Activated naive CD8-positive, alpha-beta T cell treated with anti-CD3 and anti-CD28 coated beads, Interleukin-2, amount 10 ng/mL, durations not matched to agents 7 days and 5 days (primary cell): ENCODE measurements around the gene RBM33. TPM values are rescaled to one million over a fixed set of nuclear protein-coding genes. Genes with fewer than 3 reads are reported as not detected.

Experiments
- ATAC-seq: fragments of 150-1000 bp; cut with Tn5 transposase; one replicate; pipeline ENCODE4 v1.10.0; 2021; ENCODE audit warnings: low read depth, moderate library complexity
- POLR2A ChIA-PET: fragments of 350-600 bp; sonication (Branson Sonifier 250); formaldehyde crosslinking; loops from one replicate; lab custom pipeline; 2021; ENCODE audit warnings: antibody characterized with exemption; lab: Charles Lee
- DNase-seq: peaks from one replicate; pipeline ENCODE4 v3.0.0; 2021
- H3K27ac Mint-ChIP-seq: one replicate; pipeline ENCODE4 v1.8.0; 2022; ENCODE audit warnings: mild to moderate bottlenecking, mixed read lengths
- H3K27me3 Mint-ChIP-seq: one replicate; pipeline ENCODE4 v1.8.0; 2022; ENCODE audit warnings: mild to moderate bottlenecking, moderate library complexity, mixed read lengths
- H3K36me3 Mint-ChIP-seq: one replicate; pipeline ENCODE4 v1.8.0; 2021; ENCODE audit warnings: mild to moderate bottlenecking, mixed read lengths
- H3K4me1 Mint-ChIP-seq: one replicate; pipeline ENCODE4 v1.8.0; 2021; ENCODE audit warnings: mixed read lengths
- H3K4me3 Mint-ChIP-seq: one replicate; pipeline ENCODE4 v1.8.0; 2022; ENCODE audit warnings: mild to moderate bottlenecking, moderate library complexity, mixed read lengths
- H3K9me3 Mint-ChIP-seq: one replicate; pipeline ENCODE4 v1.8.0; 2021; ENCODE audit warnings: mixed read lengths
- total RNA-seq, 2 experiments: library from RNA; stranded (reverse); gene quantifications; one replicate each; pipeline ENCODE4 v1.2.3, GENCODE V29; 2021

Gene RBM33
- total RNA-seq, 2 experiments from 2014 or later, result 119 to 122 TPM

DNA sequence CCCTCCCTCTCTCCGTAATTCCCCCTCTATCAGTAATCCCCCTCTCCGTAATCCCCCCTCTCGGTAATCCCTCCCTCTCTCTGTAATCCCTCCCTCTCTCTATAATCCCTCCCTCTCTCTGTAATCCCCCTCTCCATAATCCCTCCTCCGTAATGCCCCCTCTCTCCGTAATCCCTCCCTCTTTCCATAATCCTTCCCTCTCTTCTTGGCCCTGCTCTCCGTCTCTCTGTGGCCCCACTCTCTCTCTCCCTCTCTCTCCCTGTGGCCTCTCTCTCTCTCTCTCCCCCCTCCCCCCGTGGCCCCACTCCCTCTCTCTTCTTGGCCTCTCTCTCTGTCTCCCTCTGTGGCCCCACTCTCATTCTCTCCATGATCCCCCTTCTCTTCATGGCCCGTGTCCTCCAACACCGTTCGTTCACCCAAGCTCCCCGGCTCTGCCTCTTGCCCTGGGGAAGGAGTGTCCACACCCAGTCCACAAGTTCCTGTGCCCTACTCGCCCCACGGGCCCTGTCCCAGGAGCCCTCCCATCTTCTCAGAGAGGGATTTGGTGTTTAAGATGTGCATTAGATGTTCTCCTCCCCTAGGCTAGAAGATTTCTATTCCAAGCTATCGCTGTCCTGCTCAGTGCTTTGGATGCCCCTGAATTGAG is 148.0 kb downstream of the RBM33 start:
- peaks cover 11% of the 10 kb centered on the region for H3K27me3 Mint-ChIP-seq
- no peak for DNase-seq
- POLR2A ChIA-PET, result no interaction called here

GRCh38 chr7:155792999-155793560 is 148.6 kb downstream of the RBM33 start:
- peaks cover 6% of the 10 kb centered on the region for H3K27me3 Mint-ChIP-seq
- H3K4me1 Mint-ChIP-seq, result no peaks in the 10 kb centered on the region
- H3K4me3 Mint-ChIP-seq, result no peak overlapping the region
- H3K9me3 Mint-ChIP-seq, result no peaks in the 10 kb centered on the region
- POLR2A ChIA-PET, result no interaction called here
- DNase-seq (no peak), ATAC-seq (no peak)
- H3K27ac Mint-ChIP-seq, result no peak overlapping the region
- no peaks in the 10 kb centered on the region for H3K36me3 Mint-ChIP-seq

More for the DNA sequence above, 148.0 kb downstream of the RBM33 start:
- no peak overlapping the region for H3K27ac Mint-ChIP-seq
- no peaks in the 10 kb centered on the region for H3K36me3 Mint-ChIP-seq
- H3K4me1 Mint-ChIP-seq, result peaks cover 2% of the 10 kb centered on the region
- H3K4me3 Mint-ChIP-seq, result no peak overlapping the region
- no peak for ATAC-seq
- no peaks in the 10 kb centered on the region for H3K9me3 Mint-ChIP-seq

DNA sequence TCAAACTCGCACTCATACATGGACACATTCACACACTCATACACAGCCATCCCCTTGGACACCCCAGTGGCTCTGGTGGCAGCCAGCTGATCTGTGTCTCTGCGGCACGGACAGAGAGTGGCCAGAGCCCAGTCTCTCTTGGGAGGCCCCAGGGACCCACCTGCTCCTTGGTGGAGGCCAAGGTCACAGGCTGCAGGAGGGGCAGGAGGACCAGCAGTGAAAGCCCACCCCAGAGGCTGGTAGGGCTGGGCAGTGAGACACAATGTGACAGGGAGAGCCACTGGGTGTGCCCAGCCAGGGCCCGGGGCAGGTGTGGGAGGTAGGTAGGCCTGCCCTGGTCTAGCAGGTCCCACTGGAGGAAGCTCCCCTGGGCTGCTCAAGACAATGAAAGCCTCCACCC is 149.3 kb downstream of the RBM33 start:
- POLR2A ChIA-PET, result no interaction called here

GRCh38 chr7:155794196-155794595 is 149.7 kb downstream of the RBM33 start:
- Mint-ChIP-seq H3K9me3 (no peaks in the 10 kb centered on the region), H3K27ac (no peak overlapping the region), H3K4me1 (peaks cover 7% of the 10 kb centered on the region), H3K27me3 (peaks cover 17% of the 10 kb centered on the region), H3K36me3 (no peaks in the 10 kb centered on the region), H3K4me3 (no peak overlapping the region)
- ATAC-seq (no peak), DNase-seq (no peak)
- POLR2A ChIA-PET, result no interaction called here

More for the DNA sequence above, 149.3 kb downstream of the RBM33 start:
- Mint-ChIP-seq H3K4me3 (no peak overlapping the region), H3K36me3 (no peaks in the 10 kb centered on the region), H3K9me3 (no peaks in the 10 kb centered on the region), H3K27me3 (peaks cover 12% of the 10 kb centered on the region), H3K27ac (no peak overlapping the region), H3K4me1 (peaks cover 3% of the 10 kb centered on the region)
- ATAC-seq, result no peak
- DNase-seq, result no peak

DNA sequence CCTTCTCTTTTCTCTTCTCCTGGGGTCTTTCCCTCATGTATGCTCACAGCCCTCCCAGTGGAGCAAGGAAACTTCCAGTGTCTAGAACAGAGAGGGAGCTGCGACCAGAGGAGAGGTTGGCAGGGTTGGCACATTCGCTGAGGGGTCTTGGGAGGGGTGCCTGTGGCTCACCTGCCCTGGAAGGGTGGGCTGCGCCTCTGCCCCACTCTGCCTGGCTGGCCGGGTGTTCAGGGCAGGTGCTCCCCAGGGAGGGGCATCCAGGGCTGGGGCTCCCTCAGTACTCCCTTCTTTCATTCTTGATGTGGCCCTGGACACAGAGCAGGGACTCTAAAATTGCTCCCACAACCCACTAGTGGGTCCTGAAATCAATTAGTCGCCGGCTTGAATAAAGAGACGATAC is 150.9 kb downstream of the RBM33 start:
- H3K9me3 Mint-ChIP-seq, result no peaks in the 10 kb centered on the region
- POLR2A ChIA-PET, result interaction anchor here (0.7 kb wide), 1 partner anchor 498 kb away, joined by 8 read pairs; no protein-coding TSS in a partner anchor

GRCh38 chr7:155795951-155796350 is 151.5 kb downstream of the RBM33 start:
- POLR2A ChIA-PET, result no interaction called here
- DNase-seq, result no peak
- Mint-ChIP-seq H3K36me3 (no peaks in the 10 kb centered on the region), H3K27ac (no peak overlapping the region), H3K4me1 (peaks cover 7% of the 10 kb centered on the region), H3K4me3 (no peak overlapping the region), H3K27me3 (peaks cover 34% of the 10 kb centered on the region), H3K9me3 (no peaks in the 10 kb centered on the region)
- no peak for ATAC-seq

More for the DNA sequence above, 150.9 kb downstream of the RBM33 start:
- H3K36me3 Mint-ChIP-seq, result no peaks in the 10 kb centered on the region
- H3K4me1 Mint-ChIP-seq, result peaks cover 7% of the 10 kb centered on the region
- DNase-seq (no peak), ATAC-seq (no peak)
- H3K27me3 Mint-ChIP-seq, result peaks cover 29% of the 10 kb centered on the region
- no peak overlapping the region for H3K4me3 Mint-ChIP-seq
- H3K27ac Mint-ChIP-seq, result no peak overlapping the region

GRCh38 chr7:155796381-155797261 is 152.2 kb downstream of the RBM33 start:
- POLR2A ChIA-PET, result no interaction called here
- H3K4me3 Mint-ChIP-seq, result no peak overlapping the region
- ATAC-seq (peak; percentile 82), DNase-seq (peak; percentile 83)
- no peak overlapping the region for H3K27ac Mint-ChIP-seq
- no peaks in the 10 kb centered on the region for H3K36me3 Mint-ChIP-seq
- H3K4me1 Mint-ChIP-seq, result peaks cover 7% of the 10 kb centered on the region
- H3K27me3 Mint-ChIP-seq, result peaks cover 41% of the 10 kb centered on the region
- no peaks in the 10 kb centered on the region for H3K9me3 Mint-ChIP-seq

GRCh38 chr7:155797262-155798250 is 153.1 kb downstream of the RBM33 start:
- ATAC-seq (no peak), DNase-seq (no peak)
- Mint-ChIP-seq H3K27ac (no peak overlapping the region), H3K4me3 (no peak overlapping the region), H3K36me3 (no peaks in the 10 kb centered on the region), H3K9me3 (no peaks in the 10 kb centered on the region), H3K4me1 (peaks cover 7% of the 10 kb centered on the region), H3K27me3 (peaks cover 47% of the 10 kb centered on the region)
- POLR2A ChIA-PET, result no interaction called here

GRCh38 chr7:155798673-155799439 is 154.4 kb downstream of the RBM33 start:
- Mint-ChIP-seq H3K27me3 (peaks cover 55% of the 10 kb centered on the region), H3K4me3 (no peak overlapping the region), H3K9me3 (no peaks in the 10 kb centered on the region), H3K4me1 (peaks cover 10% of the 10 kb centered on the region), H3K27ac (no peak overlapping the region), H3K36me3 (no peaks in the 10 kb centered on the region)
- ATAC-seq (peak; percentile 46), DNase-seq (no peak)
- POLR2A ChIA-PET, result no interaction called here

DNA sequence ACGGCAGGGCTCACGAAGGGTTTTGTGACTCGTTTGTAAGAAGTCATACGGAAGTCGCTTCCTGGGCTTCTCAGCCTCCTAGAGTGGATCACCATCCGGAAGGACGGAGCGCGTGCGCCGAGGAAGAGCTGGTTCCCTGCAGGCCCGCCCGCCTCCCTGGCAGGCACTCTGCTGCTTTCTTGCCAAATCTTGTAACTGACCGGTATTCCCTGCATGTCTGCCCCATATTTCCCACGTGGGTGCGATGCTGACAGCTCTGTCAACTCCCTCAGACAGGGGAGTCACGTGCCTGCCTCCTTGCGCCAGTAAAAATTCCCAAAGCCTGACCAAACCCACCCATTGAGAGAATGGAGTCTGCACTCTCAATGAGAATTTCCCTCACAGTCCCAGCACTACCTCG is 155.1 kb downstream of the RBM33 start:
- ATAC-seq, result no peak
- Mint-ChIP-seq H3K4me3 (no peak overlapping the region), H3K36me3 (no peaks in the 10 kb centered on the region), H3K9me3 (no peaks in the 10 kb centered on the region), H3K27ac (no peak overlapping the region), H3K27me3 (peaks cover 59% of the 10 kb centered on the region), H3K4me1 (peaks cover 10% of the 10 kb centered on the region)
- no peak for DNase-seq
- POLR2A ChIA-PET, result no interaction called here

DNA sequence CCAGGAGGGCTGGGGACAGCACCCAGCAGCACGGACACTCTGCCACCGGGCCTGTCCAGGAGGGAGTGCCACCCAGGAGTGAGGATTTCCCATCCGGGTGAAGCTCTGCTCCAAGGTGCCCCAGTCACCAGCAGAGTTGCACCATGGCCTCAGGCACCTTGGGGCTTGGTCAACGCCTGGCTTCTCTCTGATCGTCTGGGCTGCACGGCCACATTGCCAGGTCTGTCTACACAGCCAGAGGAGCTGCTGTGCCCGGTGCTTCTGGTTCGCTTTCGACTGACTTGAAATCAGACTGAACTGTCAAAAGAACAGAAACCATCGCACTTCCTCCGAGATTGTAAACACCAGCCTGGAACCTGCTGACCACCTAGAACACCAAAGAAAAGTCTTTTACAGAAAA is 155.8 kb downstream of the RBM33 start:
- DNase-seq, result no peak
- POLR2A ChIA-PET, result no interaction called here
- Mint-ChIP-seq H3K27ac (no peak overlapping the region), H3K4me3 (no peak overlapping the region), H3K4me1 (peaks cover 11% of the 10 kb centered on the region), H3K27me3 (peaks cover 59% of the 10 kb centered on the region), H3K9me3 (no peaks in the 10 kb centered on the region), H3K36me3 (no peaks in the 10 kb centered on the region)
- ATAC-seq, result no peak

DNA sequence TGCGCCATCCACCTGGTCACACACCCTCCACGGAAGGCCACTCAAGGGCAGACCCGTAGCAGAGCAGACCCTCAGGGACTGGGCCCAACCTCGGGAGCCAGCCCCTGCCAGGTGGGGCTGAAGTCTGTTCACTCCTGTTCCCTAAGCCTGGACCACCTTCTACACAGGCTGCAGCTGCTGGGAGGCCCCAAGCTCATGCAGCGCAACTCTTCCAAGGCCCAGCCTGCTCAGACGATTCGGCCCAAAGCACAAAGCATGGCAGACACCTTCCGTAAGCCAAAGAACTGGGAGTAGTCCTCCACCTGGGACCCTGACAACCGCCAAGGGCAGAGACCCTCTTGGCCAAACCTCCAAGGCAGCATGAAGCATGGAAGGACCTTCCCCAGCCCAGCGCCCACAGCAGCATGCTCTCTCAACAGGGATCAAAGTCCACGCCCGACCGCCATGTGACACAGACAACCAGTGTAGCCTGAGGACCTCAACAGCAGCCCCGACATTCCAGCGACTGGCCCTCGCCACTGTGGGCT is 156.3 kb downstream of the RBM33 start:
- no peak overlapping the region for H3K4me3 Mint-ChIP-seq
- no peaks in the 10 kb centered on the region for H3K9me3 Mint-ChIP-seq
- ATAC-seq (no peak), DNase-seq (no peak)
- POLR2A ChIA-PET, result no interaction called here
- peaks cover 12% of the 10 kb centered on the region for H3K4me1 Mint-ChIP-seq
- H3K27ac Mint-ChIP-seq, result no peak overlapping the region
- peaks cover 58% of the 10 kb centered on the region for H3K27me3 Mint-ChIP-seq
- H3K36me3 Mint-ChIP-seq, result no peaks in the 10 kb centered on the region
